ENCODE data around the gene PEAK1.
"Not testable (repeated sequence)": the region's sequence is repeated elsewhere in the genome, so short reads cannot be mapped to it uniquely, and the experiment has no call there.

Gene PEAK1

GRCh38 chr15:77326366-77326765, 93.5 kb downstream of the PEAK1 start:
- FAIRE-seq: no peak

GRCh38 chr15:77312523-77312922, 107.4 kb downstream of the PEAK1 start:
- DNase-seq (ENCODE audit: extremely low spot score, insufficient read length, low read depth) (no peak), FAIRE-seq (no peak)

More at GRCh38 chr15:77326366-77326765, 93.5 kb downstream of the PEAK1 start:
- no peak for DNase-seq (ENCODE audit: extremely low spot score, insufficient read length, low read depth)

GRCh38 chr15:77311618-77312398, 108.1 kb downstream of the PEAK1 start:
- no peak for DNase-seq (ENCODE audit: extremely low spot score, insufficient read length, low read depth)

GRCh38 chr15:77311020-77311419, 108.9 kb downstream of the PEAK1 start:
- FAIRE-seq (no peak), DNase-seq (ENCODE audit: extremely low spot score, insufficient read length, low read depth) (no peak)

More at GRCh38 chr15:77311618-77312398, 108.1 kb downstream of the PEAK1 start:
- no peak for FAIRE-seq

- DNase-seq (ENCODE audit: extremely low spot score, insufficient read length, low read depth): no peak
- FAIRE-seq: no peak
These were observed 110.5 kb downstream of the PEAK1 start for GRCh38 chr15:77309392-77309791.

- FAIRE-seq (no peak), DNase-seq (ENCODE audit: extremely low spot score, insufficient read length, low read depth) (no peak)
These were observed 114.0 kb downstream of the PEAK1 start for GRCh38 chr15:77305953-77306352.

- DNase-seq (ENCODE audit: extremely low spot score, insufficient read length, low read depth) (no peak), FAIRE-seq (no peak)
These were observed 123.0 kb downstream of the PEAK1 start for GRCh38 chr15:77296773-77297337.

- FAIRE-seq (no peak), DNase-seq (ENCODE audit: extremely low spot score, insufficient read length, low read depth) (no peak)
These were observed 124.5 kb downstream of the PEAK1 start for GRCh38 chr15:77295446-77295845.

- DNase-seq (ENCODE audit: extremely low spot score, insufficient read length, low read depth): no peak
- FAIRE-seq: no peak
These were observed 126.8 kb downstream of the PEAK1 start for GRCh38 chr15:77292969-77293558.

GRCh38 chr15:77291107-77291506, 128.8 kb downstream of the PEAK1 start:
- FAIRE-seq (no peak), DNase-seq (ENCODE audit: extremely low spot score, insufficient read length, low read depth) (no peak)

GRCh38 chr15:77287385-77287784, 132.5 kb downstream of the PEAK1 start:
- DNase-seq (ENCODE audit: extremely low spot score, insufficient read length, low read depth) (no peak), FAIRE-seq (no peak)

- FAIRE-seq (no peak), DNase-seq (ENCODE audit: extremely low spot score, insufficient read length, low read depth) (no peak)
These were observed 134.6 kb downstream of the PEAK1 start for GRCh38 chr15:77285057-77285997.

- no peak for FAIRE-seq
- no peak for DNase-seq (ENCODE audit: extremely low spot score, insufficient read length, low read depth)
These were observed 137.6 kb downstream of the PEAK1 start for GRCh38 chr15:77282333-77282732.

- FAIRE-seq: no peak
These were observed 143.0 kb downstream of the PEAK1 start for GRCh38 chr15:77276943-77277342.

GRCh38 chr15:77276096-77276495, 143.8 kb downstream of the PEAK1 start:
- DNase-seq (ENCODE audit: extremely low spot score, insufficient read length, low read depth) (no peak), FAIRE-seq (no peak)

More at GRCh38 chr15:77276943-77277342, 143.0 kb downstream of the PEAK1 start:
- no peak for DNase-seq (ENCODE audit: extremely low spot score, insufficient read length, low read depth)

GRCh38 chr15:77273136-77273535, 146.8 kb downstream of the PEAK1 start:
- not testable (repeated sequence) for FAIRE-seq; DNase-seq (ENCODE audit: extremely low spot score, insufficient read length, low read depth)

- DNase-seq (ENCODE audit: extremely low spot score, insufficient read length, low read depth): no peak
- FAIRE-seq: no peak
These were observed 153.1 kb downstream of the PEAK1 start for GRCh38 chr15:77266708-77267386.

- DNase-seq (ENCODE audit: extremely low spot score, insufficient read length, low read depth) (no peak), FAIRE-seq (no peak)
These were observed 164.5 kb downstream of the PEAK1 start for GRCh38 chr15:77255385-77255784.

- FAIRE-seq (no peak), DNase-seq (ENCODE audit: extremely low spot score, insufficient read length, low read depth) (no peak)
These were observed 168.2 kb downstream of the PEAK1 start for GRCh38 chr15:77251662-77252061.

GRCh38 chr15:77247116-77247515, 172.8 kb downstream of the PEAK1 start:
- DNase-seq (ENCODE audit: extremely low spot score, insufficient read length, low read depth): no peak
- no peak for FAIRE-seq
